Ovary (tissue), 3 donors: ENCODE results near the gene CAMTA1.

Experiments
- EP300 ChIP-seq: sonication (generic); formaldehyde crosslinking; IDR thresholded peaks from one replicate; pipeline ENCODE4 v1.6.1; 2017; ENCODE audit warnings: antibody characterized with exemption
- POLR2A ChIP-seq: fragments of 450-650 bp; IDR thresholded peaks from one replicate; pipeline ENCODE4 v1.6.1; 2017; ENCODE audit warnings: antibody characterized with exemption, mild to moderate bottlenecking, moderate library complexity
- TF ChIP-seq, protein P1 (sequence below), 3 donors: fragments of 450-650 bp in 2 of 3; fragments of 200-600 bp in 1 of 3; IDR thresholded peaks; one replicate each; pipeline versions ENCODE4 v1.5.1 to v1.8.0; 2016 to 2022; ENCODE audit warnings: antibody characterized with exemption in 3 of 3, mild to moderate bottlenecking in 1 of 3
- donor health status: DM: no; HTN: no; CAD: no.

DNA sequence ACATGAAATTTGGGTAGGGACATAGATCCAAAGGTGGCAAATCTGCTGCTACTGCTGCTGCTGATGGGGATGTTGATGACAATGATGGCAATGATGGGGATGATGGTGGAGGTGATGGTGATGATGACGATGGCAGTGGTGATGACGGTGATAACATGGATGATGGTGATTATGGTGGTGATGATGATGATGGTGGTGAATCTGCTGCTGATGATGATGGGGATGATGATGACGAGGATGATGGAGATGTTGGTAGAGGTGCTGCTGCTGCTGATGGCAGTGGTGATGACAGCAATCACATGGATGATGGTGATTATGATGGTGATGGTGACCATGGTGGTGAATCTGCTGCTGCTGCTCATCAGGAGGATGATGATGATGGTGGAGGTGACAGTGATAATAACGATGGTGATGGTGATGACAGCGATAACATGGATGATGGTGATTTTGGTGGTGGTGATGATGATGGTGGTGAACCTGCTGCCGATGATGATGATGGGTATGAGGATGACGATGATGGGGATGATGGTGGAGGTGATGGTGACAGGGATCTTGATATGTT lies 644.9 kb downstream of the CAMTA1 start:
- TF ChIP-seq, protein P1, sequence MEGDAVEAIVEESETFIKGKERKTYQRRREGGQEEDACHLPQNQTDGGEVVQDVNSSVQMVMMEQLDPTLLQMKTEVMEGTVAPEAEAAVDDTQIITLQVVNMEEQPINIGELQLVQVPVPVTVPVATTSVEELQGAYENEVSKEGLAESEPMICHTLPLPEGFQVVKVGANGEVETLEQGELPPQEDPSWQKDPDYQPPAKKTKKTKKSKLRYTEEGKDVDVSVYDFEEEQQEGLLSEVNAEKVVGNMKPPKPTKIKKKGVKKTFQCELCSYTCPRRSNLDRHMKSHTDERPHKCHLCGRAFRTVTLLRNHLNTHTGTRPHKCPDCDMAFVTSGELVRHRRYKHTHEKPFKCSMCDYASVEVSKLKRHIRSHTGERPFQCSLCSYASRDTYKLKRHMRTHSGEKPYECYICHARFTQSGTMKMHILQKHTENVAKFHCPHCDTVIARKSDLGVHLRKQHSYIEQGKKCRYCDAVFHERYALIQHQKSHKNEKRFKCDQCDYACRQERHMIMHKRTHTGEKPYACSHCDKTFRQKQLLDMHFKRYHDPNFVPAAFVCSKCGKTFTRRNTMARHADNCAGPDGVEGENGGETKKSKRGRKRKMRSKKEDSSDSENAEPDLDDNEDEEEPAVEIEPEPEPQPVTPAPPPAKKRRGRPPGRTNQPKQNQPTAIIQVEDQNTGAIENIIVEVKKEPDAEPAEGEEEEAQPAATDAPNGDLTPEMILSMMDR (IDR thresholded peaks at IDR 0.05): no peak
- TF ChIP-seq EP300: no peak
- TF ChIP-seq POLR2A: no peak
